Vagina (tissue), 2 donors: ENCODE measurements around the gene MMP24. TPM values are rescaled to one million over a fixed set of nuclear protein-coding genes. Genes with fewer than 3 reads are reported as not detected.
A peak's percentile ranks its signal among the peaks of the same experiment; 100 is the strongest.
"Not testable (repeated sequence)": the region's sequence is repeated elsewhere in the genome, so short reads cannot be mapped to it uniquely, and the experiment has no call there.

Source experiments
- DNase-seq, 2 donors: peaks; one replicate each; pipeline ENCODE4 v3.0.0-alpha.2; 2017; ENCODE audit errors: extremely low spot score in 2 of 2
- H3K27ac ChIP-seq: fragments of 200-600 bp; sonication (generic); one replicate; pipeline ENCODE4 v1.5.1; 2019
- H3K27me3 ChIP-seq: fragments of 200-600 bp; sonication (generic); one replicate; pipeline ENCODE4 v1.5.1; 2019
- H3K36me3 ChIP-seq, 2 donors: fragments of 200-600 bp; sonication (generic); one replicate each; pipeline ENCODE4 v1.5.1; 2017 to 2019
- H3K4me1 ChIP-seq: fragments of 200-600 bp; sonication (generic); one replicate; pipeline ENCODE4 v1.5.1; 2019
- H3K4me3 ChIP-seq, 2 donors: fragments of 200-600 bp; sonication (generic); 1 replicate in 1 of 2; 2 replicates in 1 of 2; pipeline ENCODE4 v1.5.1; 2016 to 2019
- H3K9me3 ChIP-seq: fragments of 200-600 bp; sonication (generic); one replicate; pipeline ENCODE4 v1.5.1; 2019
- POLR2A ChIP-seq, 2 donors: fragments of 450-650 bp; IDR thresholded peaks; one replicate each; pipeline ENCODE4 v1.6.1; 2017; ENCODE audit warnings: antibody characterized with exemption in 2 of 2, mild to moderate bottlenecking in 2 of 2, moderate library complexity in 2 of 2
- POLR2AphosphoS5 ChIP-seq, 2 donors: sonication (generic); formaldehyde crosslinking; IDR thresholded peaks; one replicate each; pipeline ENCODE4 v1.9.0; 2017; ENCODE audit warnings: antibody characterized with exemption in 2 of 2, mild to moderate bottlenecking in 2 of 2, low read depth in 1 of 2; ENCODE audit not compliant: insufficient read depth in 1 of 2
- intact Hi-C: fragments of 100-400 bp; cut with DNase I; formaldehyde crosslinking; loops from one replicate; pipeline ENCODE4 v1.15.1; 2023
- total RNA-seq: library from RNA; depleted of rRNA; stranded (reverse); fragments of >200 nt; gene quantifications from one replicate; pipeline ENCODE4 v1.2.3, GENCODE V29; 2016
- TF ChIP-seq, protein P1 (sequence below), 3 experiments: fragments of 450-650 bp in 2 of 3; fragments of 200-600 bp in 1 of 3; sonication (generic) in 1 of 3; IDR thresholded peaks; one replicate each; pipeline ENCODE4 v1.5.1; 2017 to 2019; ENCODE audit warnings: antibody characterized with exemption in 3 of 3, mild to moderate bottlenecking in 2 of 3, moderate library complexity in 2 of 3

Gene MMP24
- total RNA-seq, 1 donor from 2014 or later = 0.98 TPM

DNA sequence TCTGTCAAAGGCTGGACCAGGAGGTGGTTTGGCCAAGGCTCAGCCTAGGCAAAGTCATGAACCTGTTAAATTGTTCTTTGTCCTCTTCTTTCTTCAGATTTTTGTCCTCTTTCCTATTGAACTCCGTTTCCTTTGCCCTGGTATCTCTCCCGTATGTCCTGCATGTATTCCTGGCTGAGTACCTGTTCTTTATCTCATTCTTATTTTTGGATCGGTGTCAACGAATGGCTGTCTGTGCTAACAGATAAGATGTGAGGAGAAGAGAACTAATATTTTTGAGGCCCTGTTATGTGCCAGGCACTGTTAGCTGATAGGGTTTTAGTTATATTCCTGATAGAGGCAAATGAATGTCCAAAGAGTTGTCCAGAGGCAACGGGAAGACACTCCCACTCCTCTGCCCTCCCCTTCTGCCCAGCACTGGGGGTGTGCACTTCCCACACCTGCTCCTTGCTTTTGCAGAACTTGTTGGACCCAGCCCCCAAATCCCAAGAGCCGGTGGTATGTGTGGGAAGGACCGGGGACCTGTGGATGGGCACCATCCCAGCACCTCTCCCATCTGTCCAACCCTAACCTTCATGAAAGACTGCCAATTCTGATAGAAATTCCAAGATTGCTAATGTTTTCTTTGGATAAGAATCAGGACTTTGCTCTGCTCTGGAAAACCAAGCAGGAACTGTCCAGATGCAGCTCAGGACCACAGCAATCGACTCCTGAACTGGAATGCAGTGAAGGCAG, 30.9 kb downstream of the MMP24 start:
- no peaks in the 10 kb centered on the region for H3K27me3 ChIP-seq
- TF ChIP-seq, protein P1, sequence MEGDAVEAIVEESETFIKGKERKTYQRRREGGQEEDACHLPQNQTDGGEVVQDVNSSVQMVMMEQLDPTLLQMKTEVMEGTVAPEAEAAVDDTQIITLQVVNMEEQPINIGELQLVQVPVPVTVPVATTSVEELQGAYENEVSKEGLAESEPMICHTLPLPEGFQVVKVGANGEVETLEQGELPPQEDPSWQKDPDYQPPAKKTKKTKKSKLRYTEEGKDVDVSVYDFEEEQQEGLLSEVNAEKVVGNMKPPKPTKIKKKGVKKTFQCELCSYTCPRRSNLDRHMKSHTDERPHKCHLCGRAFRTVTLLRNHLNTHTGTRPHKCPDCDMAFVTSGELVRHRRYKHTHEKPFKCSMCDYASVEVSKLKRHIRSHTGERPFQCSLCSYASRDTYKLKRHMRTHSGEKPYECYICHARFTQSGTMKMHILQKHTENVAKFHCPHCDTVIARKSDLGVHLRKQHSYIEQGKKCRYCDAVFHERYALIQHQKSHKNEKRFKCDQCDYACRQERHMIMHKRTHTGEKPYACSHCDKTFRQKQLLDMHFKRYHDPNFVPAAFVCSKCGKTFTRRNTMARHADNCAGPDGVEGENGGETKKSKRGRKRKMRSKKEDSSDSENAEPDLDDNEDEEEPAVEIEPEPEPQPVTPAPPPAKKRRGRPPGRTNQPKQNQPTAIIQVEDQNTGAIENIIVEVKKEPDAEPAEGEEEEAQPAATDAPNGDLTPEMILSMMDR (IDR thresholded peaks at IDR 0.05) = no peak
- TF ChIP-seq POLR2AphosphoS5 (IDR thresholded peaks at IDR 0.05; ENCODE audit: insufficient read depth in 1 of 2, low read depth in 1 of 2) (no peak), POLR2A (IDR thresholded peaks at IDR 0.05) (no peak)

DNA sequence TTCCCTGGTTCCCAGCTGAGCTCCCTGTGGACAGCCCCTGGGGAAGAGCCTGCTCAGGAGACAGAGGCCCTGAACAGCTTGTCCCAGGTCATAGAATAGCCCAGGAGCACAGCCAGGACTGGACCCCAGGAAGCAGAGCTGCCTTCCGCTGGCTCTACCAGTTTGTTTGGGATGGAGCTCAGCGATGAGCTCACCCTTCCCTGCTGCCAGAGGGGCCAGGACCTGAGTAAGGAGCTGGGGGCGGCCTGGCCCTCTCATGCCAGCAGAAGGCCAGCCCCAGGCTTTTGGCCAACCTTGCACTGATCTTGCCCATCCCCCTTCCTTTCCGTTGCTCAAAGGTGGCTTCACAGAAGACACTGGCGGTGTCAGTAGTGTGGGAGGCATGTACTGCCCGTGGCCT, 33.9 kb downstream of the MMP24 start:
- DNase-seq = no peak
- no peaks in the 10 kb centered on the region for H3K9me3 ChIP-seq
- intact Hi-C loops = no loop called here
- TF ChIP-seq, protein P1 (IDR thresholded peaks at IDR 0.05) = no peak
- TF ChIP-seq POLR2A (IDR thresholded peaks at IDR 0.05) (no peak), POLR2AphosphoS5 (IDR thresholded peaks at IDR 0.05; ENCODE audit: insufficient read depth in 1 of 2, low read depth in 1 of 2) (no peak)
- H3K4me1 ChIP-seq = no peaks in the 10 kb centered on the region
- no peak overlapping the region for H3K4me3 ChIP-seq
- H3K36me3 ChIP-seq = no peaks in the 10 kb centered on the region
- H3K27ac ChIP-seq = no peak overlapping the region
- H3K27me3 ChIP-seq = no peaks in the 10 kb centered on the region

More for the DNA sequence above, 30.9 kb downstream of the MMP24 start:
- Histone ChIP-seq H3K4me1 (no peaks in the 10 kb centered on the region), H3K4me3 (no peak overlapping the region), H3K27ac (no peak overlapping the region), H3K9me3 (no peaks in the 10 kb centered on the region), H3K36me3 (no peaks in the 10 kb centered on the region)
- intact Hi-C loops = no loop called here
- DNase-seq = no peak

DNA sequence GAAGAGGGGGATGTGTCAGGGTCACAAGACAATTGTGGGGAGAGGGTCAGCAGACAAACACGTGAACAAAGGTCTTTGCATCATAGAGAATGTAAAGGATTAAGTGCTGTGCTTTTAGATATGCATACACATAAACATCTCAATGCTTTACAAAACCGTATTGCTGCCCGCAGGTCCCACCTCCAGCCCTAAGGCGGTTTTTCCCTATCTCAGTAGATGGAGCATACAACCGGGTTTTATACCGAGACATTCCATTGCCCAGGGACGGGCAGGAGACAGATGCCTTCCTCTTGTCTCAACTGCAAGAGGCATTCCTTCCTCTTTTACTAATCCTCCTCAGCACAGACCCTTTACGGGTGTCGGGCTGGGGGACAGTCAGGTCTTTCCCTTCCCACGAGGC, 35.8 kb downstream of the MMP24 start:
- H3K4me3 ChIP-seq, H3K27ac ChIP-seq, H3K4me1 ChIP-seq, DNase-seq, H3K27me3 ChIP-seq, intact Hi-C loops, H3K9me3 ChIP-seq, H3K36me3 ChIP-seq: not testable (repeated sequence)

DNA sequence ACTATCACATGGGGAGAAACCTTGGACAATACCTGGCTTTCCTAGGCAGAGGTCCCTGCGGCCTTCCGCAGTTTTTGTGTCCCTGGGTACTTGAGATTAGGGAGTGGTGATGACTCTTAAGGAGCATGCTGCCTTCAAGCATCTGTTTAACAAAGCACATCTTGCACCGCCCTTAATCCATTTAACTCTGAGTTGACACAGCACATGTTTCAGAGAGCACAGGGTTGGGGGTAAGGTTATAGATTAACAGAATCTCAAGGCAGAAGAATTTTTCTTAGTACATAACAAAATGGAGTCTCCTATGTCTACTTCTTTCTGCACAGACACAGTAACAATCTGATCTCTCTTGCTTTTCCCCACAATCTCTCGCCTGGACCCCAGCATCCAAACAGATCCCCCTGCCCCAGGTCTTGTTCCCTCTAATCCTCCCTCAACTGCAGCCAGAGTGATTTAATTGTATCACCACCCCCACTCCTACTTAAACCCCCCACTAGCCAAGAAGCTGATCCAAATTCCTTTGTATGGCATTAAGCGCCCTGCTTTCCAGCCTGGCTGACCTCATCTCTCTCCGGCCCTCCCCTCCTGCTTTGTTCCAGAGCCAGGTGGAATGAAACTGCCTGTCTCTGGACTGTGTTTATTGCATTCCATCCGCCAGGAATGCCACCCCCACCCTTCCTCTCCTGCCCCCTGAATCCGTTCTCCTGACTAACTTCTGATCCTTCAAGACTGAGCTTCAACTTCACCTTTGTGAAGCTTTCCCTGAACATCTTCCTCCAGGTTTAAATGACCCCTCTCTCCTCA, 36.4 kb downstream of the MMP24 start:
- H3K4me3 ChIP-seq, H3K27me3 ChIP-seq, intact Hi-C loops, DNase-seq, H3K9me3 ChIP-seq, H3K4me1 ChIP-seq: not testable (repeated sequence)
- peaks cover 0 to 11% of the 10 kb centered on the region in 2 donors for H3K36me3 ChIP-seq
- peak overlapping the region; percentile 57 for H3K27ac ChIP-seq

DNA sequence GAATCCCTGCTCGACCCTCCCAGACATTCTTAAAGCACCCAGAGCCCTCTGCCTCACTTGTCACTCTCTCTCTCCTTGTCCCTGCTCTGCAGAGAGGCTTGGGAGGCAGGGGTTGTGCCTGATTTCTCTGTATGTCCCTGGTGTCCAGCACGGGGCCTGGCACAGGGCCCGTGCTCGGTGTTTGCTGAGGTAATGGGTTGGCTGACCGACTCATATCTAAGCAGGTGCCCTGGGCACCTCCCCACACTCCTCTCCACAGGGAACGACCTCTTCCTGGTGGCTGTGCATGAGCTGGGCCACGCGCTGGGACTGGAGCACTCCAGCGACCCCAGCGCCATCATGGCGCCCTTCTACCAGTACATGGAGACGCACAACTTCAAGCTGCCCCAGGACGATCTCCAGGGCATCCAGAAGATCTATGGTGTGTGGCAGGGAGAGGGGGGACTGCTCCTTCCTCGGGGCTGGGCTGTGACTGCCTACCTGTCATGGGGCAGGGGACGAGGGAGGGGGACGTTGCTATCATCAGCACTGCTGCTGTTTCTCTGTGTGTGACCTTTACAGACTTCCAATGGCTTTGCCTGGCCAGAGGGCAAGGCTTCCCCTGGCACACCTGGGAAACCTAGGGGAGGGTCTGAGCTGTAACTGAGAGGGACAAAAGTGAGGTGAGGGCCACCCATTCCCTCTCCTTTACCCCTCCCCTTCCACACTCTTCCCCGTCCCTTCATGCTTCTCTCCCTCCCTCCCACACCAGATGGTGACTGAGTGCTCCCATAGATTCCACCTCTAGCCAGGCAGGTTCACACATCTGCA, 37.2 kb downstream of the MMP24 start:
- intact Hi-C loops = no loop called here
- H3K27ac ChIP-seq = peak overlapping the region; percentile 57

More for the DNA sequence above, 37.2 kb downstream of the MMP24 start:
- DNase-seq = no peak
- Histone ChIP-seq H3K4me1 (no peaks in the 10 kb centered on the region), H3K36me3 (peaks cover 0 to 16% of the 10 kb centered on the region in 2 donors), H3K4me3 (no peak overlapping the region), H3K27me3 (no peaks in the 10 kb centered on the region), H3K9me3 (no peaks in the 10 kb centered on the region)
- TF ChIP-seq POLR2AphosphoS5 (IDR thresholded peaks at IDR 0.05; ENCODE audit: insufficient read depth in 1 of 2, low read depth in 1 of 2) = no peak
- TF ChIP-seq, protein P1 (IDR thresholded peaks at IDR 0.05) = no peak
- no peak for TF ChIP-seq POLR2A (IDR thresholded peaks at IDR 0.05)
